Osteocyte (in vitro differentiated cells): ENCODE results near the gene CRYGN. TPM values are rescaled to one million over a fixed set of nuclear protein-coding genes. Genes with fewer than 3 reads are reported as not detected.

ENCODE experiments used
- DNase-seq: peaks from one replicate; pipeline ENCODE4 v3.0.0; 2021; ENCODE audit warnings: mixed read lengths; ENCODE audit not compliant: unreplicated experiment; ENCODE audit errors: extremely low spot score
- H3K27ac Mint-ChIP-seq: one replicate; pipeline ENCODE4 v1.8.0; 2021; ENCODE audit warnings: mild to moderate bottlenecking, mixed read lengths; ENCODE audit not compliant: unreplicated experiment
- H3K27me3 Mint-ChIP-seq: one replicate; pipeline ENCODE4 v1.8.0; 2021; ENCODE audit warnings: mixed read lengths; ENCODE audit not compliant: unreplicated experiment
- H3K36me3 Mint-ChIP-seq: one replicate; pipeline ENCODE4 v1.8.0; 2021; ENCODE audit warnings: mixed read lengths; ENCODE audit not compliant: unreplicated experiment
- H3K4me1 Mint-ChIP-seq: one replicate; pipeline ENCODE4 v1.8.0; 2021; ENCODE audit warnings: mixed read lengths; ENCODE audit not compliant: unreplicated experiment
- H3K4me3 Mint-ChIP-seq: one replicate; pipeline ENCODE4 v1.8.0; 2021; ENCODE audit warnings: mild to moderate bottlenecking, moderate library complexity, mixed read lengths; ENCODE audit not compliant: unreplicated experiment
- H3K9me3 Mint-ChIP-seq: one replicate; pipeline ENCODE4 v1.8.0; 2021; ENCODE audit warnings: mixed read lengths; ENCODE audit not compliant: unreplicated experiment
- total RNA-seq: library from RNA; stranded (reverse); gene quantifications from 2 replicates; pipeline ENCODE4 v1.2.1, GENCODE V29; 2021
- TF ChIP-seq, protein P1 (sequence below): fragments of 200-600 bp; sonication (generic); IDR thresholded peaks from 2 replicates; pipeline ENCODE4 v1.5.0; 2021; ENCODE audit warnings: antibody characterized with exemption, mild to moderate bottlenecking, moderate library complexity

CRYGN gene
- total RNA-seq, 1 donor from 2014 or later = not detected

DNA sequence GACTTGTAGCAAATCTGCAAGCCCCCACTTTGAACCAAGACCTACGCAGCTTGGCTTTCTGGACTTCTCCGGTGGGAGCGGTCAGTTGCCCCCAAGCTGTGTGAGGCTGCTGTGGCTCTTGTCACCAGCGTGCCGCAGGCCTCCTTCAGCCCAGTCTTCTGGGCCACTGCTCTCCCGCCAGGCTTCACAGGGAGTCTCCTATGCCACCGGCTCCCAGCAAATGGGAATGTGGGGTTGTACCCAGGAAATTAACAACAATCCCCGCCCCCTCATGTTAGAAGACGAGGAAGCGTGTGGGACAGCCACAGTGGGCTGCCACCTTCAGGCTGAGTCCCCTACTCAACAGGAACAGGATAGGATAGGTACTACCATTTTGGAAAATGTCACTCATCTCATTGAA is 34.4 kb downstream of the CRYGN start:
- Mint-ChIP-seq H3K9me3 (no peaks in the 10 kb centered on the region), H3K27me3 (peaks cover 22% of the 10 kb centered on the region), H3K4me1 (peaks cover 36% of the 10 kb centered on the region), H3K36me3 (no peaks in the 10 kb centered on the region), H3K27ac (no peak overlapping the region), H3K4me3 (no peak overlapping the region)
- TF ChIP-seq, protein P1, sequence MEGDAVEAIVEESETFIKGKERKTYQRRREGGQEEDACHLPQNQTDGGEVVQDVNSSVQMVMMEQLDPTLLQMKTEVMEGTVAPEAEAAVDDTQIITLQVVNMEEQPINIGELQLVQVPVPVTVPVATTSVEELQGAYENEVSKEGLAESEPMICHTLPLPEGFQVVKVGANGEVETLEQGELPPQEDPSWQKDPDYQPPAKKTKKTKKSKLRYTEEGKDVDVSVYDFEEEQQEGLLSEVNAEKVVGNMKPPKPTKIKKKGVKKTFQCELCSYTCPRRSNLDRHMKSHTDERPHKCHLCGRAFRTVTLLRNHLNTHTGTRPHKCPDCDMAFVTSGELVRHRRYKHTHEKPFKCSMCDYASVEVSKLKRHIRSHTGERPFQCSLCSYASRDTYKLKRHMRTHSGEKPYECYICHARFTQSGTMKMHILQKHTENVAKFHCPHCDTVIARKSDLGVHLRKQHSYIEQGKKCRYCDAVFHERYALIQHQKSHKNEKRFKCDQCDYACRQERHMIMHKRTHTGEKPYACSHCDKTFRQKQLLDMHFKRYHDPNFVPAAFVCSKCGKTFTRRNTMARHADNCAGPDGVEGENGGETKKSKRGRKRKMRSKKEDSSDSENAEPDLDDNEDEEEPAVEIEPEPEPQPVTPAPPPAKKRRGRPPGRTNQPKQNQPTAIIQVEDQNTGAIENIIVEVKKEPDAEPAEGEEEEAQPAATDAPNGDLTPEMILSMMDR = no peak
- DNase-seq = no peak

- H3K9me3 Mint-ChIP-seq = no peaks in the 10 kb centered on the region
- DNase-seq = no peak
- peaks cover 34% of the 10 kb centered on the region for H3K4me1 Mint-ChIP-seq
- H3K4me3 Mint-ChIP-seq = no peak overlapping the region
- peaks cover 21% of the 10 kb centered on the region for H3K27me3 Mint-ChIP-seq
- no peak overlapping the region for H3K27ac Mint-ChIP-seq
- no peaks in the 10 kb centered on the region for H3K36me3 Mint-ChIP-seq
- TF ChIP-seq, protein P1 = no peak
Measured at GRCh38 chr7:151405056-151405455, 34.9 kb downstream of the CRYGN start.

DNA sequence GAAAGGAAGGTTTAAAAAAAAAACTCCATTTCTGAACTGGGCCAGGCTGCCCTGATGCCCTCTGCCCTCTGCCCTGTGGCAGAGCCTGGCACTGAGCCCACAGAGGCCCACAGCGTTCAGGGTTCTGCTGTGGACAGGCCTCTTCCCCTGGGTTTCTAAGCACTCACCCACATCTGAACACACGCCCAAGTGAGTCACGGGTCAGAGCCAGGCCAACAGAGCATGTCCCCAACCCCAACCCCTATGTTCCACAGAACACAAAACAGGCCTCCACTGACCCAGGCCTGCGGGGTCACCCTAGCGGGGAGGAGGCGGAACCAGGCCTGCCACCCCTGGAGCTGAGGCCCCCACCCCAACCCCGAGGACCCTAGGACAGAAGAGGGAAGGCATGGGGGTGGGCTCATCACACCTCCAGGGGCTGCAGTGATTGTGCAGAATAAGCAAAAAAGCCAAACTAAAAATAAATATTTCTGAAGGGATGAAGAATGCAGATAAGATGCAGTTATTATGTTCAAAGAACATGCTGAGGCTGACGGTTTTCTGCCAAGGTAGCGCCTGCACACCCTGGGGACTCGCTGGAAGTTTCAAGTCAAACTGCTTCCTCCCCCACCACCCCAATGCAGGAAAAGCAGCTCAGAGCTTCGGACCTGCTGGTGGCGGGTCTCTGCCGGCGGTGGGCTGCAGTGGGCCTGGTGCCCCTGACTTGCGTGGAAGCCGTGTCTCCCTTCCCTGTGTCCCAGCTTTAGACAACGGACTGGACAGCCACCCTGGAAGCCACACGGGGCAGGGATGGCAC is 35.5 kb downstream of the CRYGN start:
- Mint-ChIP-seq H3K27me3 (peaks cover 26% of the 10 kb centered on the region), H3K4me1 (peaks cover 40% of the 10 kb centered on the region), H3K4me3 (no peak overlapping the region), H3K27ac (no peak overlapping the region), H3K9me3 (no peaks in the 10 kb centered on the region), H3K36me3 (no peaks in the 10 kb centered on the region)
- DNase-seq = no peak
- TF ChIP-seq, protein P1 = no peak

GRCh38 chr7:151403764-151404163 is 36.2 kb downstream of the CRYGN start:
- peaks cover 22% of the 10 kb centered on the region for H3K27me3 Mint-ChIP-seq
- H3K4me3 Mint-ChIP-seq = no peak overlapping the region
- H3K9me3 Mint-ChIP-seq = no peaks in the 10 kb centered on the region
- H3K27ac Mint-ChIP-seq = peak overlapping the region; percentile 36
- no peak for DNase-seq
- TF ChIP-seq, protein P1 = peak; percentile 13
- peaks cover 42% of the 10 kb centered on the region for H3K4me1 Mint-ChIP-seq
- H3K36me3 Mint-ChIP-seq = no peaks in the 10 kb centered on the region

DNA sequence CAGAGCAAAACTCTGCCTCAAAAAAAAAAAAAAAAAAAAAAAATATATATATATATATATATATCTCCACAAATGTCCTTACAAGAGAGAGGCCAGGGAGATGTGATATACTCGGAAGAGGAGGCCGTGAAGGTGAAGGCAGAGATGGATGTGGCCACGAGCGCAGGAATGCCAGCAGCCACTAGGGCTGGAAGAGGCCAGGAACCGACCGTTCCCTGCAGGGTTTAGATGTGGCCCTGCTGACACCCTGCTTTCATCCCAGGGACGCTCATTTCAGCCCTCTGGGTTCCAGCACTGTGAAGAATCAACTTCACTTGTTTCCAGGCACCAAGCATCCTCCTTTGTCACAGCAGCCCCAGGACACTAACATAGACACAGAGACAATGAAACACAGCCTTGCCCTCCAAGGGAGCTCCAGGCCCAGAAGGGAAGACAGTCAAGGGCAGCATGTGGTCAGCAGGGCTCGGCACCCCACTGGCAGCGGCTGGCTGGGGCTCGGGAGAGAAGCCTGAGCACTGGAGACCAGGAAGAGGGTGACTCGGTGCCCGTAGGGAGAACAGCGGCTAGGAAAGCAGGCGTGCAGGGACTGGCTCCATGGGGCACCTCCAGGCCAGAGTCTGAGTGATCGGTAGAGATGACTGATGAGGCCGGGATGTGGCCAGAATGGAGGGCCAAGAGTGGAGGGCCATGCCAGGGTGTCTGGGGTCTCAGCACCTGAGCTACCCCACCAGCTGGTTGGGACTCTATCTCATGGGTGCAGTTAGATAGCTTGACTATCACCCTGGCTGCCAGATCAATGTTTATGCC is 37.7 kb downstream of the CRYGN start:
- no peak overlapping the region for H3K27ac Mint-ChIP-seq
- no peak for DNase-seq
- H3K9me3 Mint-ChIP-seq = no peaks in the 10 kb centered on the region
- H3K4me3 Mint-ChIP-seq = no peak overlapping the region
- H3K27me3 Mint-ChIP-seq = peaks cover 16% of the 10 kb centered on the region
- TF ChIP-seq, protein P1 = no peak
- no peaks in the 10 kb centered on the region for H3K36me3 Mint-ChIP-seq
- peaks cover 41% of the 10 kb centered on the region for H3K4me1 Mint-ChIP-seq
